ENCODE results near the gene FXYD2.

The FXYD2 gene

GRCh38 chr11:117825538-117826189 lies 1.1 kb upstream of the FXYD2 start:
- TF ChIP-seq GATA3 (IDR thresholded peaks at IDR 0.05; ENCODE audit: low read depth, low read length) (no peak), GATA2 (IDR thresholded peaks at IDR 0.05; ENCODE audit: low read depth, low read length) (no peak)

- TF ChIP-seq GATA3 (IDR thresholded peaks at IDR 0.05; ENCODE audit: low read depth, low read length) (no peak), GATA2 (IDR thresholded peaks at IDR 0.05; ENCODE audit: low read depth, low read length) (no peak)
Observed at GRCh38 chr11:117823946-117824420, 561 bp downstream of the FXYD2 start.

- TF ChIP-seq GATA3 (IDR thresholded peaks at IDR 0.05; ENCODE audit: low read depth, low read length) (no peak), GATA2 (IDR thresholded peaks at IDR 0.05; ENCODE audit: low read depth, low read length) (no peak)
Observed at GRCh38 chr11:117823294-117823945, 1.1 kb downstream of the FXYD2 start.

GRCh38 chr11:117822074-117823033 lies 2.2 kb downstream of the FXYD2 start:
- TF ChIP-seq GATA2 (IDR thresholded peaks at IDR 0.05; ENCODE audit: low read depth, low read length) (no peak), GATA3 (IDR thresholded peaks at IDR 0.05; ENCODE audit: low read depth, low read length) (no peak)

DNA sequence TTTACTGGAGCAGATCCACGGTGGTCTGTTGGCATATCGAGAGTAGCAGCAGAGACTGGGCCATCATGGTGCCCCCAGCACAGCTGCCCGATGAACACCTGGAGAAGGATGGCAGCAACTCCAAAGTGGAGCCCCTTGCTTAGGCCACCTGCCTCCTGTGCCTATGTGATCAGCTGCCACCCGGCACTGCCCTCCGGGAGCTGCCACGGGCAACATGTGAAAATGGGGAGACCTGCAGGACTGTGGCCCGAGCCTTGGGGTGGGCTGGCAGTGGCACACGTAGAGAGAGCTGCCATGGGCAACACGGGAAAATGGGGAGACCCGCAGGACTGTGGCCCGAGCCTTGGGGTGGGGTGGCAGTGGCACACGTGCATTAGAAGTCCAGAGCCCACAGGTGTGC lies 3.1 kb downstream of the FXYD2 start:
- no peak for TF ChIP-seq GATA2 (IDR thresholded peaks at IDR 0.05; ENCODE audit: low read depth, low read length)
- no peak for TF ChIP-seq GATA3 (IDR thresholded peaks at IDR 0.05; ENCODE audit: low read depth, low read length)

- TF ChIP-seq GATA3 (IDR thresholded peaks at IDR 0.05; ENCODE audit: low read depth, low read length) (no peak), GATA2 (IDR thresholded peaks at IDR 0.05; ENCODE audit: low read depth, low read length) (no peak)
Observed at GRCh38 chr11:117820516-117820915, 4.0 kb downstream of the FXYD2 start.

GRCh38 chr11:117820071-117820470 lies 4.5 kb downstream of the FXYD2 start:
- TF ChIP-seq GATA3 (IDR thresholded peaks at IDR 0.05; ENCODE audit: low read depth, low read length) (no peak), GATA2 (IDR thresholded peaks at IDR 0.05; ENCODE audit: low read depth, low read length) (no peak)

- no peak for TF ChIP-seq GATA3 (IDR thresholded peaks at IDR 0.05; ENCODE audit: low read depth, low read length)
- TF ChIP-seq GATA2 (IDR thresholded peaks at IDR 0.05; ENCODE audit: low read depth, low read length), result no peak
Observed at GRCh38 chr11:117819096-117820040, 5.2 kb downstream of the FXYD2 start.

- TF ChIP-seq GATA3 (IDR thresholded peaks at IDR 0.05; ENCODE audit: low read depth, low read length), result no peak
- TF ChIP-seq GATA2 (IDR thresholded peaks at IDR 0.05; ENCODE audit: low read depth, low read length), result no peak
Observed at GRCh38 chr11:117818041-117818873, 6.3 kb downstream of the FXYD2 start.

DNA sequence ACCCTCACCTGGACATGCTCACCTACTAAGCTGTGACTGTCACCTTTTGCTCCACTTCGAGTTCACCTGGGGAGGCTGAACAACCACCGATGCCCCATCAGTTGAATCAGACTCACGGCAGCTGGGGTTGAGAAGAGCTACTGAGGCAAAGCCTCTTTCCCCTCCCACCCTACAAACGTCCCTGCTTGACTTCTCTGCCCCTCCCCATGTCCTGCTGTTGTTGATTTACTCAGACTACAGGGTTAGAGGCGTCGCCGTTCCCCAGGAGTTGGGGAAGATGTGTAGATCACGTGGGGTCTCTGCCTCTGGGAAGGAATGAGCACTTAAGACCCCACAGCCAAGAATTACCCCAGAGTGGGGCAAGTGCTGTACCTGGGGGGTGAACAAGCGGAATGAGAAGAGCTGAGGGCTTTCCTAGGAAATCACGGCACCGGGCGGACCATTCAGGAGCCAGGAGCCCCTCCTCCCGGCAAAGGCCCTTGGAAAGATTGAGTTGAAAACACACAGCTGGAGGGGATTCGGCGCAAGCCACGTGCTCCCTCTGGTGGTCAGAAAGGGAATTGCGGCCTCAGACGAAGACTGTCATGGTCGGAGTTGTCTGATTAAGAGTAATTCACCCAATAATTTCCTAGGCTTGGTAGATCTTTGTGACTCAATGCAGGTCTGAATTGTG lies 7.0 kb downstream of the FXYD2 start:
- TF ChIP-seq GATA3 (IDR thresholded peaks at IDR 0.05; ENCODE audit: low read depth, low read length) (no peak), GATA2 (IDR thresholded peaks at IDR 0.05; ENCODE audit: low read depth, low read length) (no peak)

DNA sequence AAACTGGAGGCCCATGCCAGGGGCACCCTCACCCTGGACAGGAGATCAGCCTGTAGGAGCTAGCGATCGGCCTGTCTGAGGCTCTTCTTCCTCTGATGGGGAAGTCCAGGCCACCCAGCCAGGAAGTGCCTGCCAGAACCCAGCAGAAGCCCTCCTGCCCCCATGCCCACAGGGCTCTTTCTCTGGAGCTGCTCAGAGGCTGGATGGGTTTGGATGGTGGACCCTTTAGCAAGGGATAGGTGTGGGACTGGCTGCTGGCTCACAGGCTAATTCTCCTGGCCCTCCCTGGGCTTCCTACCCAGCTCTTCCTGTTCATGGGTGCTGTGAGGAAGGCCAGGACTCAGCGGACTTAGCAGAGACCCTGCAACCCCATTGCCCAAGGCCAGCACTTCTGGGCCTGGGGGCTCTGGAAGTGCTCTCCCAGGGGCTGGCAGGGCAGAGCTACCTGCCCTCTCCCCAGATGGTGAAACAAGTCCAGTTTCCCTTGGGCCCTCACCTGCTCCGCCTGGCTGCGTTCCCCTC lies 7.6 kb downstream of the FXYD2 start:
- TF ChIP-seq GATA2 (IDR thresholded peaks at IDR 0.05; ENCODE audit: low read depth, low read length), result no peak
- TF ChIP-seq GATA3 (IDR thresholded peaks at IDR 0.05; ENCODE audit: low read depth, low read length), result no peak

Data from SH-SY5Y (cell line).